OCI-LY7 (cell line): Measurements from ENCODE around the gene PIGBOS1. TPM values are rescaled to one million over a fixed set of nuclear protein-coding genes. Genes with fewer than 3 reads are reported as not detected.
A peak's percentile ranks its signal among the peaks of the same experiment; 100 is the strongest.
"Not testable (repeated sequence)": the region's sequence is repeated elsewhere in the genome, so short reads cannot be mapped to it uniquely, and the experiment has no call there.

Source experiments
- BruUV-seq: library from RNA; stranded (reverse); fragments of 400-500 nt; replicated peaks from 2 replicates; lab custom pipeline; 2021; lab: Mats Ljungman, UMichigan
- CTCF ChIA-PET: fragments of 300-600 bp; sonication (Branson Sonifier 250); formaldehyde crosslinking; loops from one replicate; lab custom pipeline; 2022; ENCODE audit warnings: antibody characterized with exemption; ENCODE audit not compliant: unreplicated experiment; lab: Charles Lee
- POLR2A ChIA-PET: fragments of 300-600 bp; sonication (Branson Sonifier 250); formaldehyde crosslinking; loops from one replicate; lab custom pipeline; 2022; ENCODE audit warnings: antibody characterized with exemption; lab: Charles Lee
- DNase-seq: peaks from one replicate; pipeline ENCODE4 v3.0.0-alpha.2; 2015; ENCODE audit warnings: low spot score
- H2AFZ ChIP-seq: fragments of 200-600 bp; sonication (generic), shearing (Covaris generic); 2 replicates; pipeline ENCODE4 v1.6.1; 2014; ENCODE audit warnings: mild to moderate bottlenecking, antibody characterized with exemption, low read length, moderate library complexity
- H3K27ac ChIP-seq: fragments of 200-600 bp; sonication (generic); 2 replicates; pipeline ENCODE4 v1.5.1; 2014; ENCODE audit warnings: mixed run types, low read depth, mild to moderate bottlenecking, moderate library complexity, low read length, inconsistent platforms; ENCODE audit not compliant: poor library complexity, severe bottlenecking
- H3K36me3 ChIP-seq: fragments of 200-600 bp; sonication (generic); 2 replicates; pipeline ENCODE4 v1.6.1; 2014; ENCODE audit warnings: mild to moderate bottlenecking, antibody characterized with exemption, low read length, moderate library complexity, mixed read lengths; ENCODE audit not compliant: insufficient read depth
- H3K4me1 ChIP-seq: fragments of 200-600 bp; sonication (generic); 2 replicates; pipeline ENCODE4 v1.5.1; 2014; ENCODE audit warnings: mild to moderate bottlenecking, low read length; ENCODE audit not compliant: insufficient read depth, poor library complexity, severe bottlenecking
- H3K4me2 ChIP-seq: fragments of 200-600 bp; sonication (generic); 2 replicates; pipeline ENCODE4 v1.6.1; 2014; ENCODE audit warnings: mild to moderate bottlenecking, low read length
- H3K4me3 ChIP-seq: fragments of 200-600 bp; sonication (generic); 2 replicates; pipeline ENCODE4 v1.5.1; 2014; ENCODE audit warnings: mild to moderate bottlenecking, low read depth, low read length; ENCODE audit not compliant: poor library complexity, severe bottlenecking
- H3K79me2 ChIP-seq: fragments of 200-600 bp; sonication (generic); 2 replicates; pipeline ENCODE4 v1.6.1; 2016; ENCODE audit warnings: low read depth, mild to moderate bottlenecking, low read length, moderate library complexity, mixed read lengths; ENCODE audit not compliant: insufficient read depth
- H3K9me2 ChIP-seq: fragments of 200-600 bp; sonication (generic); 2 replicates; pipeline ENCODE4 v1.6.1; 2016; ENCODE audit warnings: mild to moderate bottlenecking, low read length, mixed read lengths; ENCODE audit not compliant: insufficient read depth
- H3K9me3 ChIP-seq: fragments of 200-600 bp; sonication (generic); 2 replicates; pipeline ENCODE4 v1.6.1; 2014; ENCODE audit warnings: mild to moderate bottlenecking, mixed run types, low read length, mixed read lengths
- H4K20me1 ChIP-seq: fragments of 200-600 bp; sonication (generic); 2 replicates; pipeline ENCODE4 v1.6.1; 2014; ENCODE audit warnings: mild to moderate bottlenecking, antibody characterized with exemption, low read length, moderate library complexity, mixed read lengths; ENCODE audit not compliant: insufficient read depth
- EZH2phosphoT487 ChIP-seq: fragments of 200-600 bp; sonication (generic); IDR thresholded peaks from 2 replicates; pipeline ENCODE4 v1.6.1; 2018; ENCODE audit warnings: low read depth, borderline replicate concordance, mild to moderate bottlenecking, mixed run types, antibody characterized with exemption, low read length, moderate library complexity, mixed read lengths
- intact Hi-C: fragments of 100-400 bp; cut with micrococcal nuclease; formaldehyde crosslinking; loops from one replicate; pipeline ENCODE4 v1.10.0; 2022; ENCODE audit not compliant: unreplicated experiment
- total RNA-seq, 2 experiments: library from RNA; depleted of rRNA in 1 of 2; stranded (reverse); fragments of >200 nt in 1 of 2; shearing (Covaris generic) in 1 of 2; gene quantifications; 2 replicates each; pipeline ENCODE4 v1.2.3, GENCODE V29; 2014 to 2022
- TF ChIP-seq, protein P1 (sequence below): fragments of 200-600 bp; sonication (generic); conservative IDR thresholded peaks from 2 replicates; pipeline ENCODE4 v1.5.1; 2014; ENCODE audit warnings: mild to moderate bottlenecking, antibody characterized with exemption, low read length, moderate library complexity, mixed read lengths

Gene PIGBOS1
- total RNA-seq, 2 experiments from 2014 or later = 10.4 to 14.8 TPM

DNA sequence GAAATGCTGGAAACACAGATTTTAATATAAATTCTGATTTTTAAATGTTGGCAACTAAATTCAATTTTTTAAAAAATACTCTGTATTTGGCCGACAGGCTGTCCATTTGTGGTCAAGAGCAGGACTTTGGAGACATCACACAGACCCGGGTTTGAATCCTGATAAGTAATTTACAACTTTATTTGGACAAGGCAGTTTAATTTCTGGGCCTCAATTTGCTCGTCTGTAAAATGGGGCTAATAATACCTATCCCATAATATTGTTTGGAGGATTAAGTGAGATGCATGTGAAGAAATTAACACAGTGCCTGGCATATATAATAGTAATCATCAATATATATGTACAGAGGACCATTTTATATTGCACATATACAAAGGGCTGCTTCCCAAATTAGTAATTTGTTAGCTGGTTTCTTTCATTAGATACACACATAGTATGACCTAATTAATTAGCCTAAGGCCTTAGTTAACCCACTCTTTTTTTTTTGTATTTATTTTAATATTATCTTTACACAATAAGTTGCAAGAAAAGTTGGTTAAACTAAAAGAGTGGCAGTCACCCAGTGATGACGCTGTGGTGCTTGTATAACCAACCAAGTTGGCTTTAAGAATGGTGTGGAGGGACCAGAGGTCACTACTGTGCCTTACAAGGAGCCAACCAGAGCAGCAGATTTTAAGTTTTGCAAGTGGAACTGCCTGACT is 764 bp upstream of the PIGBOS1 start:
- TSS peak; percentile 85 for BruUV-seq
- Histone ChIP-seq H3K9me2 (no peaks in the 10 kb centered on the region), H3K4me1 (peaks cover 22% of the 10 kb centered on the region), H3K9me3 (0 out of 2 replicates have a peak, but pooled peaks cover 3% of the 10 kb centered on the region), H3K4me2 (peak overlapping the region; percentile 100), H4K20me1 (no peaks in the 10 kb centered on the region), H3K27ac (peak overlapping the region; percentile 67), H3K79me2 (peaks cover 55% of the 10 kb centered on the region), H3K36me3 (peaks cover 21% of the 10 kb centered on the region), H2AFZ (peak overlapping the region; percentile 69), H3K4me3 (peak overlapping the region; percentile 82)
- DNase-seq = peak; percentile 71
- ChIA-PET CTCF (no interaction called here), POLR2A (interaction anchor here (0.8 to 1.9 kb wide), 8 partner anchors 20 to 211 kb away, joined by 3 to 14 read pairs (median 4); partner anchors contain the start of genes CCPG1, PIERCE2 and RSL24D1)
- no peak for TF ChIP-seq EZH2phosphoT487
- TF ChIP-seq, protein P1, sequence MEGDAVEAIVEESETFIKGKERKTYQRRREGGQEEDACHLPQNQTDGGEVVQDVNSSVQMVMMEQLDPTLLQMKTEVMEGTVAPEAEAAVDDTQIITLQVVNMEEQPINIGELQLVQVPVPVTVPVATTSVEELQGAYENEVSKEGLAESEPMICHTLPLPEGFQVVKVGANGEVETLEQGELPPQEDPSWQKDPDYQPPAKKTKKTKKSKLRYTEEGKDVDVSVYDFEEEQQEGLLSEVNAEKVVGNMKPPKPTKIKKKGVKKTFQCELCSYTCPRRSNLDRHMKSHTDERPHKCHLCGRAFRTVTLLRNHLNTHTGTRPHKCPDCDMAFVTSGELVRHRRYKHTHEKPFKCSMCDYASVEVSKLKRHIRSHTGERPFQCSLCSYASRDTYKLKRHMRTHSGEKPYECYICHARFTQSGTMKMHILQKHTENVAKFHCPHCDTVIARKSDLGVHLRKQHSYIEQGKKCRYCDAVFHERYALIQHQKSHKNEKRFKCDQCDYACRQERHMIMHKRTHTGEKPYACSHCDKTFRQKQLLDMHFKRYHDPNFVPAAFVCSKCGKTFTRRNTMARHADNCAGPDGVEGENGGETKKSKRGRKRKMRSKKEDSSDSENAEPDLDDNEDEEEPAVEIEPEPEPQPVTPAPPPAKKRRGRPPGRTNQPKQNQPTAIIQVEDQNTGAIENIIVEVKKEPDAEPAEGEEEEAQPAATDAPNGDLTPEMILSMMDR = no peak
- intact Hi-C loops = loop anchor here (1.0 to 2.0 kb wide), 2 partner anchors 83 to 89 kb away; partner anchors contain the start of genes CCPG1 and PIERCE2

- DNase-seq, H3K36me3 ChIP-seq, POLR2A ChIA-PET, BruUV-seq, H2AFZ ChIP-seq, CTCF ChIA-PET, H3K4me2 ChIP-seq, intact Hi-C loops, H4K20me1 ChIP-seq, H3K4me3 ChIP-seq, H3K9me2 ChIP-seq, H3K4me1 ChIP-seq, H3K79me2 ChIP-seq, H3K9me3 ChIP-seq, H3K27ac ChIP-seq: not testable (repeated sequence)
Observed at GRCh38 chr15:55302801-55303200, 16.1 kb downstream of the PIGBOS1 start.

GRCh38 chr15:55297315-55297714 is 21.6 kb downstream of the PIGBOS1 start:
- no peaks in the 10 kb centered on the region for H3K4me1 ChIP-seq
- H2AFZ ChIP-seq = no peak overlapping the region
- no peaks in the 10 kb centered on the region for H4K20me1 ChIP-seq
- no peaks in the 10 kb centered on the region for H3K9me2 ChIP-seq
- H3K36me3 ChIP-seq = no peaks in the 10 kb centered on the region
- intact Hi-C loops = no loop called here
- no peak for DNase-seq
- CTCF ChIA-PET = no interaction called here
- TF ChIP-seq, protein P1 = no peak
- no peak for TF ChIP-seq EZH2phosphoT487
- H3K4me2 ChIP-seq = no peak overlapping the region
- POLR2A ChIA-PET = interaction anchor here (0.7 to 1.6 kb wide), 2 partner anchors 49 to 137 kb away, joined by 3 to 10 read pairs; no protein-coding TSS in a partner anchor
- H3K27ac ChIP-seq = no peak overlapping the region
- H3K9me3 ChIP-seq = no peaks in the 10 kb centered on the region
- H3K4me3 ChIP-seq = no peak overlapping the region
- no TSS peak for BruUV-seq
- no peaks in the 10 kb centered on the region for H3K79me2 ChIP-seq
